Measurements from ENCODE around the gene LINGO3. TPM values are rescaled to one million over a fixed set of nuclear protein-coding genes. Genes with fewer than 3 reads are reported as not detected.

The LINGO3 gene
- total and polyA plus RNA-seq, 2 experiments from 2014 or later, result not detected

DNA sequence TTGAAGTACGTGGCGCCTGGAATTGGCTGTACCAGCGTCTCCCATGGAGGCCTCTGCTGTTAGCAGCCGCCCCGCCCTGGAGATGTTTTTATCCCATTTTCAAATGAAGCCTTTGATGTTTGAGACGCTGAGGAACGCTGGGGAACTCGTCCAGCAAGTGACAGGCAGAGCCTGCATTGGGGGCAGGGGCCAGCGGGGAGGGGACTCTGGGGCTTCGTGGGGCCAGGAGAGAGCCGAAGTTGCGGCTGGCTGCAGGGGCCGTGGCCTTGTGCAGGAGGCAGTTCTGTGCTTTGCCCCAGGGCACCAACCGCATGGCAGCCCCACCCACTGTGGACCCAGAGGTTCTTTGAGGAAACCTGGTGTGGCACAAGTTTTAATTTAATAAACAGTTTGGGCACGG, 34.0 kb upstream of the LINGO3 start:
- Histone ChIP-seq H3K9ac (no peak overlapping the region), H3K36me3 (ENCODE audit: low read depth) (no peaks in the 10 kb centered on the region), H2AFZ (no peak overlapping the region), H3F3A (ENCODE audit: insufficient read depth) (no peaks in the 10 kb centered on the region), H3K79me2 (ENCODE audit: insufficient read depth) (peaks cover 10% of the 10 kb centered on the region; the same call in 1 of the 2 replicates), H3K4me3 (no peak overlapping the region), H3K9me3 (ENCODE audit: low read depth) (no peaks in the 10 kb centered on the region), H4K20me1 (ENCODE audit: insufficient read depth) (no peaks in the 10 kb centered on the region), H3K9me2 (ENCODE audit: insufficient read depth) (no peaks in the 10 kb centered on the region), H3K4me1 (ENCODE audit: insufficient read depth) (no peaks in the 10 kb centered on the region), H3K27me3 (replicated peaks; ENCODE audit: insufficient read depth) (no peaks in the 10 kb centered on the region), H3K4me2 (ENCODE audit: unreplicated experiment) (no peak overlapping the region), H3K27ac (no peak overlapping the region)
- in situ Hi-C loops (cut with MboI), result no loop called here
- 83 to 87% methylated on average over 13 to 15 of the region's 15 CpGs for WGBS, 2 experiments (ENCODE audit: low coverage in 1 of 2, low lambda C conversion rate in 2 of 2, missing lambda C conversion rate in 2 of 2)
- no peak for TF ChIP-seq EZH2phosphoT487 (IDR thresholded peaks at IDR 0.05; ENCODE audit: insufficient read depth, low read depth)
- no peak for TF ChIP-seq EZH2 (IDR thresholded peaks at IDR 0.05; ENCODE audit: insufficient read depth, poor library complexity, severe bottlenecking)
- DNase-seq, result no peak

DNA sequence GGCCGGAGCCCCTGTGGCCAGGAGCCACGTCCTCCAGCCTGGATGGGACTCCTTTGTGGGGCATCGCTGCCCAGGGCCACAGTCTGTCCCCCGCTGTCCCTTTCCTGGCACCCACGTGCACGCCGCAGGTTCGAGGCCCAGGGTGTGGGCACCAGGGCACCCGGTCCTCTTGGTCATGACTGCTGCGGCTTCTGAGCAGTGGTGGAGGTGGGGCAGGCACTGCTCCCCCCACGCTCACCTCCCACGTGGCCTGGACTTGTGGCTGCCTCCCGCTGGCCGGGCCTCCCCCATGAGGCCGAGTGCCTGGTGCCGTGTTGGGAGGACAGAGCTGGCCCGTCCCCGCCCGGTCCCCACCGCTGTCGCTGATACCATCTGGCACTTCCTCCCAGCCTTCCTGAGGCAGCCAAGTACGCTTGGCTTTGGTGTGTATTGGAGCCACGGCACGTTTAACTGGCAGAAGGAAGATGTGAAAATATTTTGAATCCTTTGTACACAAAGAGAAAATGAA, 33.3 kb upstream of the LINGO3 start:
- 78 to 85% methylated on average over 22 to 23 of the region's 24 CpGs for WGBS, 2 experiments (ENCODE audit: low coverage in 1 of 2, low lambda C conversion rate in 2 of 2, missing lambda C conversion rate in 2 of 2)
- in situ Hi-C loops (cut with MboI), result no loop called here

DNA sequence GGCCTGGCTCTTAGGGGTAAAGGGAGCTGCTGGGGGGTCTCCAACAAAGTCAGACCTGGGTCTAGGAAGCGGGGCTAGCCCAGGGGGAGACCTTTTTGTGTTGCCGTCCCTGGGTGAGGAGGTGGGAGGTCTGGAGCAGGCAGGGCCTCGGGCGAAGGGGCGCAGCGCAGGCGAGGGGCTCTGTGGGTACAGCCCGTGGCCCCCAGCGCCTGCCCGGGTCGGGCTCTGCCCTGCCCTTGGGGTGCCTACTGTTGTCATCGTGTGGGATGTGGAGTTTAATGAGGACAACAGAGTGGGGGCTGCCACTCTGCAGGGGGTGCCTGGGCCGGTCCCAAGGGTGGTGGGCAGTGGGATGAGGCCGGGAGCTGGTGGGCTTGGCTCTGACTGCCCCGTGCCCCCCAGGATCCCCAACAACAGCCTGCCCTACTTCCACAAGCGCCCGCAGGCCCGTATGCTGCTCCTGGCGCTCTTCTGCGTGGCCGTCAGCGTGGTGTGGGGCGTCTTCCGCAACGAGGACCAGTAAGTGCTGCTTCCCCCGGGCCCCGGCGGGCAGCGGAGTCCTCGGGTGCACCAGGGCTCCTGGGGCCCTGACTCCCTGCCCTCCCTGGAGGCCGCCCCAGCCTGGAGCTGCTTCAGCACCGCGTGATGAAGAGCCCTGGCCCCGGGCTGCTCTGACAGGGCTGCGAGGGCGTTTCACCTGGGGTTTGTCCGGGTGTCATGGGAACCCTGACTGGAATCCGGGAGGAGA, 32.7 kb upstream of the LINGO3 start:
- H3K9me2 ChIP-seq (ENCODE audit: insufficient read depth), result no peaks in the 10 kb centered on the region
- no peak overlapping the region for H2AFZ ChIP-seq
- no peaks in the 10 kb centered on the region for H3K4me1 ChIP-seq (ENCODE audit: insufficient read depth)

More for the DNA sequence above, 33.3 kb upstream of the LINGO3 start:
- H3K27ac ChIP-seq, result no peak overlapping the region
- H3K9me3 ChIP-seq (ENCODE audit: low read depth), result no peaks in the 10 kb centered on the region
- no peaks in the 10 kb centered on the region for H4K20me1 ChIP-seq (ENCODE audit: insufficient read depth)
- H3K27me3 ChIP-seq (replicated peaks; ENCODE audit: insufficient read depth), result no peaks in the 10 kb centered on the region
- no peak for TF ChIP-seq EZH2phosphoT487 (IDR thresholded peaks at IDR 0.05; ENCODE audit: insufficient read depth, low read depth)
- no peaks in the 10 kb centered on the region for H3K36me3 ChIP-seq (ENCODE audit: low read depth)
- H3K79me2 ChIP-seq (ENCODE audit: insufficient read depth), result peaks cover 14% of the 10 kb centered on the region
- no peak for DNase-seq
- no peak overlapping the region for H3K4me3 ChIP-seq
- H3K9ac ChIP-seq, result no peak overlapping the region
- peaks cover under 1% of the 10 kb centered on the region; the same call in 1 of the 2 replicates for H3F3A ChIP-seq (ENCODE audit: insufficient read depth)
- no peak overlapping the region for H2AFZ ChIP-seq
- no peaks in the 10 kb centered on the region for H3K4me1 ChIP-seq (ENCODE audit: insufficient read depth)
- no peak overlapping the region for H3K4me2 ChIP-seq (ENCODE audit: unreplicated experiment)
- no peaks in the 10 kb centered on the region for H3K9me2 ChIP-seq (ENCODE audit: insufficient read depth)

DNA sequence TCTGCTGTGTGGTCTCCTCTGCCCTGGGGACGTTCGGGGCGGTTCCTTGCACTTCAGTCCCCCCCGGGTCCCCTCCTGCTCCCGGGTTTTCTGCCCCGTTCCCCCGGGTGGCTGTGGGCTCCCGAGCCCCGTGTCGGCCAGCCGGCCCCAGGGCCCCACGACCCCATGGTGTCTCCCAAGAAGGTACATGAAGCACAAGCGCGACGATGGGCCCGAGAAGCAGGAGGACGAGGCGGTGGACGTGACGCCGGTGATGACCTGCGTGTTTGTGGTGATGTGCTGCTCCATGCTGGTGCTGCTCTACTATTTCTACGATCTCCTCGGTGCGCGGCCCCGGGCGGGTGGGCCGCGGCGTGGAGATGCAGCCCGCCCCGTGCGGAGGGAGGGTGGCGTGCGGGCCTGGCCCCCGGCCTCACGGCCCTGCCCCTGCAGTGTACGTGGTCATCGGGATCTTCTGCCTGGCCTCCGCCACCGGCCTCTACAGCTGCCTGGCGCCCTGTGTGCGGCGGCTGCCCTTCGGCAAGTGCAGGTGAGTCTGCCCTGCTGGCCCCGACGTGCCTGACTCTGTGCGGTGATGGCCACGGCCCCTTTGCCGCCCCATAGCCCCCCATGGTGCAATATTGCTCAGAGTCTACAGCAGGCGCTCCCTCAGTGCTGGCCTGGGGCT, 31.8 kb upstream of the LINGO3 start:
- Histone ChIP-seq H3K79me2 (ENCODE audit: insufficient read depth) (peaks cover 25% of the 10 kb centered on the region), H4K20me1 (ENCODE audit: insufficient read depth) (no peaks in the 10 kb centered on the region; the same call in 1 of the 2 replicates), H3K4me1 (ENCODE audit: insufficient read depth) (no peaks in the 10 kb centered on the region), H3K9me2 (ENCODE audit: insufficient read depth) (no peaks in the 10 kb centered on the region), H3F3A (ENCODE audit: insufficient read depth) (peaks cover 13% of the 10 kb centered on the region; the same call in 1 of the 2 replicates), H3K9ac (no peak overlapping the region), H2AFZ (no peak overlapping the region), H3K27ac (no peak overlapping the region), H3K27me3 (replicated peaks; ENCODE audit: insufficient read depth) (no peaks in the 10 kb centered on the region), H3K4me2 (ENCODE audit: unreplicated experiment) (no peak overlapping the region), H3K36me3 (ENCODE audit: low read depth) (no peaks in the 10 kb centered on the region), H3K9me3 (ENCODE audit: low read depth) (no peaks in the 10 kb centered on the region), H3K4me3 (no peak overlapping the region)
- DNase-seq, result no peak
- in situ Hi-C loops (cut with MboI), result no loop called here
- TF ChIP-seq EZH2 (IDR thresholded peaks at IDR 0.05; ENCODE audit: insufficient read depth, poor library complexity, severe bottlenecking), result no peak
- TF ChIP-seq EZH2phosphoT487 (IDR thresholded peaks at IDR 0.05; ENCODE audit: insufficient read depth, low read depth), result no peak
- WGBS, 2 experiments (ENCODE audit: low coverage in 1 of 2, low lambda C conversion rate in 2 of 2, missing lambda C conversion rate in 2 of 2), result 96% methylated on average over 27 to 52 of the region's 52 CpGs

More for the DNA sequence above, 32.7 kb upstream of the LINGO3 start:
- H4K20me1 ChIP-seq (ENCODE audit: insufficient read depth), result no peaks in the 10 kb centered on the region; the same call in 1 of the 2 replicates
- DNase-seq, result no peak
- peaks cover 20% of the 10 kb centered on the region for H3K79me2 ChIP-seq (ENCODE audit: insufficient read depth)
- no peak for TF ChIP-seq EZH2phosphoT487 (IDR thresholded peaks at IDR 0.05; ENCODE audit: insufficient read depth, low read depth)
- H3F3A ChIP-seq (ENCODE audit: insufficient read depth), result peaks cover 6% of the 10 kb centered on the region; the same call in 1 of the 2 replicates
- H3K4me3 ChIP-seq, result no peak overlapping the region
- no peaks in the 10 kb centered on the region for H3K36me3 ChIP-seq (ENCODE audit: low read depth)
- no peaks in the 10 kb centered on the region for H3K27me3 ChIP-seq (replicated peaks; ENCODE audit: insufficient read depth)
- in situ Hi-C loops (cut with MboI), result no loop called here
- 95 to 98% methylated on average over 28 to 38 of the region's 38 CpGs for WGBS, 2 experiments (ENCODE audit: low coverage in 1 of 2, low lambda C conversion rate in 2 of 2, missing lambda C conversion rate in 2 of 2)
- H3K9me3 ChIP-seq (ENCODE audit: low read depth), result no peaks in the 10 kb centered on the region
- H3K9ac ChIP-seq, result no peak overlapping the region
- no peak overlapping the region for H3K27ac ChIP-seq
- no peak overlapping the region for H3K4me2 ChIP-seq (ENCODE audit: unreplicated experiment)
